Neural cell (in vitro differentiated cells): ENCODE data around the gene LSAMP.

Source experiments
- CTCF ChIP-seq: fragments of 450-650 bp; IDR thresholded peaks from 2 replicates; pipeline ENCODE4 v1.5.1; 2014; ENCODE audit warnings: antibody characterized with exemption, mild to moderate bottlenecking, moderate library complexity; ENCODE audit not compliant: poor library complexity, severe bottlenecking
- POLR2AphosphoS5 ChIP-seq: IDR thresholded peaks from 2 replicates; pipeline ENCODE4 v1.6.1; 2012

GRCh38 chr3:116233711-116234357 lies 211.5 kb downstream of the LSAMP start:
- TF ChIP-seq CTCF = no peak
- TF ChIP-seq POLR2AphosphoS5 = no peak
